Breast epithelium (tissue), 3 donors: ENCODE data around the gene FBRS.

Experiments used
- POLR2A ChIP-seq: fragments of 450-650 bp; IDR thresholded peaks from one replicate; pipeline ENCODE4 v1.6.1; 2016; ENCODE audit warnings: antibody characterized with exemption, mild to moderate bottlenecking, moderate library complexity
- TF ChIP-seq, protein P1 (sequence below), 3 donors: fragments of 450-650 bp; IDR thresholded peaks; one replicate each; pipeline ENCODE4 v1.5.1; 2016 to 2017; ENCODE audit warnings: antibody characterized with exemption in 3 of 3, mild to moderate bottlenecking in 3 of 3, moderate library complexity in 3 of 3

GRCh38 chr16:30619202-30619601 lies 39.0 kb upstream of the FBRS start:
- TF ChIP-seq, protein P1, sequence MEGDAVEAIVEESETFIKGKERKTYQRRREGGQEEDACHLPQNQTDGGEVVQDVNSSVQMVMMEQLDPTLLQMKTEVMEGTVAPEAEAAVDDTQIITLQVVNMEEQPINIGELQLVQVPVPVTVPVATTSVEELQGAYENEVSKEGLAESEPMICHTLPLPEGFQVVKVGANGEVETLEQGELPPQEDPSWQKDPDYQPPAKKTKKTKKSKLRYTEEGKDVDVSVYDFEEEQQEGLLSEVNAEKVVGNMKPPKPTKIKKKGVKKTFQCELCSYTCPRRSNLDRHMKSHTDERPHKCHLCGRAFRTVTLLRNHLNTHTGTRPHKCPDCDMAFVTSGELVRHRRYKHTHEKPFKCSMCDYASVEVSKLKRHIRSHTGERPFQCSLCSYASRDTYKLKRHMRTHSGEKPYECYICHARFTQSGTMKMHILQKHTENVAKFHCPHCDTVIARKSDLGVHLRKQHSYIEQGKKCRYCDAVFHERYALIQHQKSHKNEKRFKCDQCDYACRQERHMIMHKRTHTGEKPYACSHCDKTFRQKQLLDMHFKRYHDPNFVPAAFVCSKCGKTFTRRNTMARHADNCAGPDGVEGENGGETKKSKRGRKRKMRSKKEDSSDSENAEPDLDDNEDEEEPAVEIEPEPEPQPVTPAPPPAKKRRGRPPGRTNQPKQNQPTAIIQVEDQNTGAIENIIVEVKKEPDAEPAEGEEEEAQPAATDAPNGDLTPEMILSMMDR (IDR thresholded peaks at IDR 0.05), result no peak
- no peak for TF ChIP-seq POLR2A
